Ovary (tissue), 9 donors: ENCODE measurements around the gene PFKP. TPM values are rescaled to one million over a fixed set of nuclear protein-coding genes. Genes with fewer than 3 reads are reported as not detected.

Source experiments
- DNase-seq, 5 donors: peaks; one replicate each; pipeline ENCODE4 v3.0.0-alpha.2; 2019 to 2020
- H3K27ac ChIP-seq, 2 donors: fragments of 200-600 bp; one replicate each; pipeline versions ENCODE4 v1.5.1 to v1.8.0; 2019 to 2022
- H3K27me3 ChIP-seq: fragments of 200-600 bp; one replicate; pipeline ENCODE4 v1.8.0; 2022
- H3K36me3 ChIP-seq: fragments of 200-600 bp; sonication (generic); one replicate; pipeline ENCODE4 v1.5.1; 2019
- H3K4me1 ChIP-seq: one replicate; pipeline ENCODE4 v1.8.1; 2013; ENCODE audit warnings: mild to moderate bottlenecking, moderate library complexity; ENCODE audit not compliant: insufficient read depth
- H3K4me3 ChIP-seq: fragments of 200-600 bp; sonication (generic); one replicate; pipeline ENCODE4 v1.5.1; 2017
- H3K9me3 ChIP-seq, 2 donors: fragments of 200-600 bp in 1 of 2; sonication (generic) in 1 of 2; one replicate each; pipeline versions ENCODE4 v1.5.1 to v1.8.1; 2013 to 2019; ENCODE audit warnings: mild to moderate bottlenecking in 1 of 2, moderate library complexity in 1 of 2
- EP300 ChIP-seq: sonication (generic); formaldehyde crosslinking; IDR thresholded peaks from one replicate; pipeline ENCODE4 v1.6.1; 2017; ENCODE audit warnings: antibody characterized with exemption
- POLR2A ChIP-seq: fragments of 450-650 bp; IDR thresholded peaks from one replicate; pipeline ENCODE4 v1.6.1; 2017; ENCODE audit warnings: antibody characterized with exemption, mild to moderate bottlenecking, moderate library complexity
- WGBS, 3 donors: extraction: QIAGEN DNeasy Blood & Tissue Kit in 1 of 3; methylation state at CpG; one replicate each; pipeline versions ENCODE4 v1.1.5 to v1.1.7; 2013 to 2017; 5-methylcytosine and 5-hydroxymethylcytosine counted together
- intact Hi-C, 4 donors: fragments of 100-400 bp; cut with DNase I; formaldehyde crosslinking; loops; one replicate each; pipeline versions ENCODE4 v1.11.0 to v1.15.1; 2022 to 2023
- polyA plus RNA-seq, 2 donors: library from polyadenylated mRNA; stranded (reverse); fragments of 200-250 nt in 1 of 2; fragments of 350-450 nt in 1 of 2; fragmentation: Illumina TruSeq in 1 of 2; extraction: RNeasy Lipid Tissue Mini Kit (QIAGEN cat#74804) in 1 of 2; gene quantifications; one replicate each; pipeline ENCODE4 v1.2.3, GENCODE V29; 2013 to 2014
- total RNA-seq, 7 donors: library from RNA; depleted of rRNA in 2 of 7; stranded (reverse); fragments of >200 nt in 2 of 7; fragmentation: NEBNext Ultra II Directional in 3 of 7; extraction: Animal tissue kit (Norgen Biotek cat#: 25700) in 3 of 7; gene quantifications; one replicate each; pipeline versions ENCODE4 v1.1.0 to v1.2.4, GENCODE V29; 2016 to 2023
- TF ChIP-seq, protein P1 (sequence below), 3 donors: fragments of 450-650 bp in 2 of 3; fragments of 200-600 bp in 1 of 3; IDR thresholded peaks; one replicate each; pipeline versions ENCODE4 v1.5.1 to v1.8.0; 2016 to 2022; ENCODE audit warnings: antibody characterized with exemption in 3 of 3, mild to moderate bottlenecking in 1 of 3
- donor health status: DM: no; HTN: no; CAD: no; lungs with moderate emphysema.
- donor health status: DM: no; HTN: no; CAD: no.
- donor health status: Bipolar disorder and iron deficiency.
- donor health status: DM: yes; HTN: yes; CAD: no.
- donor health status: DM: no; HTN: no; CAD: no.
- donor health status: DM: yes; HTN: yes; CAD: no.

Gene PFKP
- total and polyA plus RNA-seq, 9 donors, result 12.4 to 74.9 (median 23.1) TPM

DNA sequence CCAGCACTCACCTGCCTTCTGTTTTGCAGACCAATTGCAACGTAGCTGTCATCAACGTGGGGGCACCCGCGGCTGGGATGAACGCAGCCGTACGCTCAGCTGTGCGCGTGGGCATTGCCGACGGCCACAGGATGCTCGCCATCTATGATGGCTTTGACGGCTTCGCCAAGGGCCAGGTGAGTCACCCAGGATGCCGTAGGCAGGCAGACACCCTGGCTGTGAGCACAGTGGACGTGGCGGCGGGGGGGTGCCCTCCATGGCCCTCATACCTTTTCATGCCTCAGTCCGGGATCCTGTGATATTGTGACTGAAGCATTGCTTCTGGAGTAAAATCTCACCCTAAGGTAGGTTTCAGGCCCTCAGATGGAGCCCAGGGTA lies 46.0 kb downstream of the PFKP start:
- H3K27ac ChIP-seq, result no peak overlapping the region
- H3K36me3 ChIP-seq, result no peaks in the 10 kb centered on the region

DNA sequence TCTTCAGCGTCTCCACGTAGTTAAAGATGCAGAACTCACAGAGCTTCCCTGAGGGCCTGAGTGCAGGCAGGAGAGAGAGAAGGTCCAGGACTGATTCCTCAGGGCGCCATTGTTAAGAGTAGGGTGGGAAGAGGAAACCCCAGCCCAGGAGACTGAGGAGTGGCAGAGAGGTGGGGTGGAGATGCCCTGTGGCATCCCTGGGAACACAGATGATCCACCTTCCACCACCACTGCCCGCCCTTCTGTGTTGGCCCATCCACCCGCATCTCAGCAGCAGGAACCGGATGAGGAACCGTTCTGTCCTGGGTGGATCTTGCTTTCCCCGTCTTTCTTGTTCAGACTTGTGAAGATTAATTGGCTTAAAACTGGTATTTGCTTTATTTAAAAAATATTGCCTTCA lies 48.3 kb downstream of the PFKP start:
- Histone ChIP-seq H3K27ac (no peak overlapping the region), H3K4me1 (no peaks in the 10 kb centered on the region), H3K27me3 (no peaks in the 10 kb centered on the region), H3K4me3 (no peak overlapping the region), H3K36me3 (no peaks in the 10 kb centered on the region), H3K9me3 (no peaks in the 10 kb centered on the region)
- 89 to 96% (median 94%) methylated on average over 8 of the region's 8 CpGs for WGBS, 3 donors
- TF ChIP-seq, protein P1, sequence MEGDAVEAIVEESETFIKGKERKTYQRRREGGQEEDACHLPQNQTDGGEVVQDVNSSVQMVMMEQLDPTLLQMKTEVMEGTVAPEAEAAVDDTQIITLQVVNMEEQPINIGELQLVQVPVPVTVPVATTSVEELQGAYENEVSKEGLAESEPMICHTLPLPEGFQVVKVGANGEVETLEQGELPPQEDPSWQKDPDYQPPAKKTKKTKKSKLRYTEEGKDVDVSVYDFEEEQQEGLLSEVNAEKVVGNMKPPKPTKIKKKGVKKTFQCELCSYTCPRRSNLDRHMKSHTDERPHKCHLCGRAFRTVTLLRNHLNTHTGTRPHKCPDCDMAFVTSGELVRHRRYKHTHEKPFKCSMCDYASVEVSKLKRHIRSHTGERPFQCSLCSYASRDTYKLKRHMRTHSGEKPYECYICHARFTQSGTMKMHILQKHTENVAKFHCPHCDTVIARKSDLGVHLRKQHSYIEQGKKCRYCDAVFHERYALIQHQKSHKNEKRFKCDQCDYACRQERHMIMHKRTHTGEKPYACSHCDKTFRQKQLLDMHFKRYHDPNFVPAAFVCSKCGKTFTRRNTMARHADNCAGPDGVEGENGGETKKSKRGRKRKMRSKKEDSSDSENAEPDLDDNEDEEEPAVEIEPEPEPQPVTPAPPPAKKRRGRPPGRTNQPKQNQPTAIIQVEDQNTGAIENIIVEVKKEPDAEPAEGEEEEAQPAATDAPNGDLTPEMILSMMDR (IDR thresholded peaks at IDR 0.05), result no peak
- TF ChIP-seq EP300, result no peak
- no peak for TF ChIP-seq POLR2A
- no peak for DNase-seq
- intact Hi-C loops, result no loop called here

More for the DNA sequence above, 46.0 kb downstream of the PFKP start:
- intact Hi-C loops, result no loop called here
- H3K4me1 ChIP-seq, result no peaks in the 10 kb centered on the region
- no peak overlapping the region for H3K4me3 ChIP-seq
- H3K27me3 ChIP-seq, result no peaks in the 10 kb centered on the region
- DNase-seq, result no peak
- TF ChIP-seq, protein P1 (IDR thresholded peaks at IDR 0.05), result no peak
- TF ChIP-seq EP300 (no peak), POLR2A (no peak)
- no peaks in the 10 kb centered on the region for H3K9me3 ChIP-seq
- 95 to 99% (median 97%) methylated on average over 19 of the region's 19 CpGs for WGBS, 3 donors

DNA sequence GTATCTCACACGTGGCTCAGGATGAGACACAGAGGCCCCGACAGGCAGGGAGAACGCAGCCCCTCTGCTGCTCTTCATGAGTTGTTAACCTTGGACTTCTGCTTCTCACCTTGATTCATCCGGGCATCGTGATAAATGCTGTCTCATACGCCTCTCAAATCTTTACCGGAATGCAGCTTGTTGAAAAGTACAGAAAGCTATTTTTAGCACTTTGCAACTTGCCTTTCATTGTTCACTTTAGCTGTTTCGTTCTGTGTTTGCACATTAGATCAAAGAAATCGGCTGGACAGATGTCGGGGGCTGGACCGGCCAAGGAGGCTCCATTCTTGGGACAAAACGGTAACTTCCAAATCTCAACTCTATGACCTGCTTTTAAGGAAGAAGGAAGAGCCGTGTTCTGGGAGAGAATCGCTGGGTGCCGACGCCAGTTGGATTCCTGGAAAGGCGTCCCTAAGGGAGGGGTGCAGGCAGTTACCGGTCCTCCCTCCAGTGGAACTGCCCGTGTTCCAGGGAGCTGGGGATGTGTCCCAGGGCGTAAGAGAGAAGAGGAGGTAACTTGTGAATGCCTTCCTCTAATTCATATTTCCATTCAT lies 49.3 kb downstream of the PFKP start:
- Histone ChIP-seq H3K27ac (no peak overlapping the region), H3K27me3 (no peaks in the 10 kb centered on the region)
- DNase-seq, result no peak

GRCh38 chr10:3117486-3117885 lies 50.1 kb downstream of the PFKP start:
- Histone ChIP-seq H3K4me3 (no peak overlapping the region), H3K36me3 (no peaks in the 10 kb centered on the region), H3K27me3 (no peaks in the 10 kb centered on the region), H3K4me1 (no peaks in the 10 kb centered on the region), H3K9me3 (no peaks in the 10 kb centered on the region), H3K27ac (no peak overlapping the region)
- DNase-seq, result no peak
- TF ChIP-seq POLR2A (no peak), EP300 (no peak)
- TF ChIP-seq, protein P1 (IDR thresholded peaks at IDR 0.05), result no peak
- intact Hi-C loops, result no loop called here
- 95 to 99% (median 95%) methylated on average over 12 of the region's 12 CpGs for WGBS, 3 donors

More for the DNA sequence above, 49.3 kb downstream of the PFKP start:
- TF ChIP-seq EP300 (no peak), POLR2A (no peak)
- TF ChIP-seq, protein P1 (IDR thresholded peaks at IDR 0.05), result no peak
- H3K9me3 ChIP-seq, result no peaks in the 10 kb centered on the region
- 38 to 59% (median 41%) methylated on average over 20 of the region's 20 CpGs for WGBS, 3 donors
- intact Hi-C loops, result no loop called here
- no peaks in the 10 kb centered on the region for H3K36me3 ChIP-seq
- no peak overlapping the region for H3K4me3 ChIP-seq
- H3K4me1 ChIP-seq, result no peaks in the 10 kb centered on the region
